Ovary (tissue), 9 donors: ENCODE data around the gene PRPF40A. TPM values are rescaled to one million over a fixed set of nuclear protein-coding genes. Genes with fewer than 3 reads are reported as not detected.
A peak's percentile ranks its signal among the peaks of the same experiment; 100 is the strongest.

Source experiments
- DNase-seq, 5 donors: peaks; one replicate each; pipeline ENCODE4 v3.0.0-alpha.2; 2019 to 2020
- H3K27ac ChIP-seq, 2 donors: fragments of 200-600 bp; one replicate each; pipeline versions ENCODE4 v1.5.1 to v1.8.0; 2019 to 2022
- H3K27me3 ChIP-seq: fragments of 200-600 bp; one replicate; pipeline ENCODE4 v1.8.0; 2022
- H3K36me3 ChIP-seq: fragments of 200-600 bp; sonication (generic); one replicate; pipeline ENCODE4 v1.5.1; 2019
- H3K4me1 ChIP-seq: one replicate; pipeline ENCODE4 v1.8.1; 2013; ENCODE audit warnings: mild to moderate bottlenecking, moderate library complexity; ENCODE audit not compliant: insufficient read depth
- H3K4me3 ChIP-seq: fragments of 200-600 bp; sonication (generic); one replicate; pipeline ENCODE4 v1.5.1; 2017
- H3K9me3 ChIP-seq, 2 donors: fragments of 200-600 bp in 1 of 2; sonication (generic) in 1 of 2; one replicate each; pipeline versions ENCODE4 v1.5.1 to v1.8.1; 2013 to 2019; ENCODE audit warnings: mild to moderate bottlenecking in 1 of 2, moderate library complexity in 1 of 2
- CTCF ChIP-seq, 3 donors: fragments of 450-650 bp in 2 of 3; fragments of 200-600 bp in 1 of 3; IDR thresholded peaks; one replicate each; pipeline versions ENCODE4 v1.5.1 to v1.8.0; 2016 to 2022; ENCODE audit warnings: antibody characterized with exemption in 3 of 3, mild to moderate bottlenecking in 1 of 3
- EP300 ChIP-seq: sonication (generic); formaldehyde crosslinking; IDR thresholded peaks from one replicate; pipeline ENCODE4 v1.6.1; 2017; ENCODE audit warnings: antibody characterized with exemption
- POLR2A ChIP-seq: fragments of 450-650 bp; IDR thresholded peaks from one replicate; pipeline ENCODE4 v1.6.1; 2017; ENCODE audit warnings: antibody characterized with exemption, mild to moderate bottlenecking, moderate library complexity
- WGBS, 3 donors: extraction: QIAGEN DNeasy Blood & Tissue Kit in 1 of 3; methylation state at CpG; one replicate each; pipeline versions ENCODE4 v1.1.5 to v1.1.7; 2013 to 2017; 5-methylcytosine and 5-hydroxymethylcytosine counted together
- intact Hi-C, 4 donors: fragments of 100-400 bp; cut with DNase I; formaldehyde crosslinking; loops; one replicate each; pipeline versions ENCODE4 v1.11.0 to v1.15.1; 2022 to 2023
- polyA plus RNA-seq, 2 donors: library from polyadenylated mRNA; stranded (reverse); fragments of 200-250 nt in 1 of 2; fragments of 350-450 nt in 1 of 2; fragmentation: Illumina TruSeq in 1 of 2; extraction: RNeasy Lipid Tissue Mini Kit (QIAGEN cat#74804) in 1 of 2; gene quantifications; one replicate each; pipeline ENCODE4 v1.2.3, GENCODE V29; 2013 to 2014
- total RNA-seq, 7 donors: library from RNA; depleted of rRNA in 2 of 7; stranded (reverse); fragments of >200 nt in 2 of 7; fragmentation: NEBNext Ultra II Directional in 3 of 7; extraction: Animal tissue kit (Norgen Biotek cat#: 25700) in 3 of 7; gene quantifications; one replicate each; pipeline versions ENCODE4 v1.1.0 to v1.2.4, GENCODE V29; 2016 to 2023
- donor health status: DM: no; HTN: no; CAD: no; lungs with moderate emphysema.
- donor health status: DM: no; HTN: no; CAD: no.
- donor health status: Bipolar disorder and iron deficiency.
- donor health status: DM: yes; HTN: yes; CAD: no.
- donor health status: DM: no; HTN: no; CAD: no.
- donor health status: DM: yes; HTN: yes; CAD: no.

The PRPF40A gene
- total and polyA plus RNA-seq, 9 donors, result 27.5 to 81.9 (median 61.9) TPM

GRCh38 chr2:152637251-152637650 lies 80.0 kb downstream of the PRPF40A start:
- WGBS, 3 donors, result 54 to 77% (median 67%) methylated on average over 7 of the region's 7 CpGs
- Histone ChIP-seq H3K27ac (no peak overlapping the region), H3K36me3 (no peaks in the 10 kb centered on the region), H3K9me3 (no peaks in the 10 kb centered on the region), H3K27me3 (no peaks in the 10 kb centered on the region), H3K4me1 (no peaks in the 10 kb centered on the region), H3K4me3 (no peak overlapping the region)
- intact Hi-C loops, result loop anchor here in 3 of 4 donors (5.0 kb wide), 2 partner anchors 450 to 455 kb away; no protein-coding TSS in a partner anchor
- no peak for DNase-seq
- TF ChIP-seq POLR2A, result no peak
- no peak for TF ChIP-seq CTCF (IDR thresholded peaks at IDR 0.05)
- TF ChIP-seq EP300, result no peak

GRCh38 chr2:152635635-152636298 lies 81.5 kb downstream of the PRPF40A start:
- TF ChIP-seq EP300 (no peak), CTCF (IDR thresholded peaks at IDR 0.05) (peak; percentile 63 to 72 (median 67))
- WGBS, 3 donors, result 33 to 36% (median 34%) methylated on average over 5 of the region's 5 CpGs
- peak; percentile 34 to 65 (median 50) for DNase-seq
- Histone ChIP-seq H3K27me3 (no peaks in the 10 kb centered on the region), H3K9me3 (no peaks in the 10 kb centered on the region), H3K36me3 (no peaks in the 10 kb centered on the region), H3K4me1 (no peaks in the 10 kb centered on the region), H3K4me3 (no peak overlapping the region), H3K27ac (no peak overlapping the region)
- intact Hi-C loops, result loop anchor here in 3 of 4 donors (5.0 kb wide), 2 partner anchors 448 to 453 kb away; no protein-coding TSS in a partner anchor

- Histone ChIP-seq H3K4me1 (no peaks in the 10 kb centered on the region), H3K27me3 (no peaks in the 10 kb centered on the region), H3K27ac (no peak overlapping the region), H3K9me3 (no peaks in the 10 kb centered on the region), H3K36me3 (no peaks in the 10 kb centered on the region), H3K4me3 (no peak overlapping the region)
- no peak for DNase-seq
- intact Hi-C loops, result loop anchor here in 1 of 4 donors (5.0 kb wide), 1 partner anchor 295 kb away; the partner anchor contains the start of gene FMNL2
- TF ChIP-seq EP300 (no peak), POLR2A (no peak), CTCF (IDR thresholded peaks at IDR 0.05) (no peak)
- WGBS, 3 donors, result 87 to 92% (median 89%) methylated on average over 3 of the region's 3 CpGs
Measured at GRCh38 chr2:152632736-152633135, 84.5 kb downstream of the PRPF40A start.

GRCh38 chr2:152630466-152630865 lies 86.8 kb downstream of the PRPF40A start:
- TF ChIP-seq EP300 (no peak), CTCF (IDR thresholded peaks at IDR 0.05) (no peak), POLR2A (no peak)
- H3K27me3 ChIP-seq, result no peaks in the 10 kb centered on the region
- no peak for DNase-seq
- no peaks in the 10 kb centered on the region for H3K9me3 ChIP-seq
- H3K27ac ChIP-seq, result no peak overlapping the region
- H3K36me3 ChIP-seq, result no peaks in the 10 kb centered on the region
- no peaks in the 10 kb centered on the region for H3K4me1 ChIP-seq
- intact Hi-C loops, result loop anchor here in 1 of 4 donors (5.0 kb wide), 1 partner anchor 293 kb away; the partner anchor contains the start of gene FMNL2
- WGBS, 3 donors, result 77 to 90% (median 85%) methylated on average over 4 of the region's 4 CpGs
- no peak overlapping the region for H3K4me3 ChIP-seq
